H1 (cell line): ENCODE data around the gene PKDREJ. TPM values are rescaled to one million over a fixed set of nuclear protein-coding genes. Genes with fewer than 3 reads are reported as not detected.

ENCODE experiments used
- CTCF ChIA-PET: fragments of 300-600 bp; sonication (Branson Sonifier 250); formaldehyde crosslinking; loops from one replicate; lab custom pipeline; 2021; ENCODE audit not compliant: partially characterized antibody; lab: Charles Lee
- POLR2A ChIA-PET: fragments of 300-600 bp; sonication (Branson Sonifier 250); formaldehyde crosslinking; loops from one replicate; lab custom pipeline; 2021; ENCODE audit warnings: inconsistent platforms; ENCODE audit not compliant: partially characterized antibody; lab: Charles Lee
- DNase-seq, 2 experiments: peaks; one replicate each; pipeline versions ENCODE4 v3.0.0 to v3.0.0-alpha.2; 2010 to 2022; ENCODE audit warnings: low spot score in 2 of 2, low read depth in 1 of 2, mixed read lengths in 1 of 2
- FAIRE-seq: peaks from 2 replicates; lab custom pipeline; 2011; peaks lifted over from hg19 to GRCh38; lab: Jason Lieb, UNC
- H2AFZ ChIP-seq: 2 replicates; pipeline ENCODE4 v1.8.1; 2012; ENCODE audit warnings: low read length, inconsistent platforms
- H2AK5ac ChIP-seq: 2 replicates; pipeline ENCODE4 v1.6.1; 2013; ENCODE audit warnings: low read depth, low read length
- H2BK120ac ChIP-seq: replicated peaks from 2 replicates; pipeline ENCODE3; 2013; ENCODE audit warnings: low read depth, low read length, inconsistent platforms
- H2BK12ac ChIP-seq: 2 replicates; pipeline ENCODE4 v1.6.1; 2013; ENCODE audit warnings: low read depth, low read length
- H2BK15ac ChIP-seq: 2 replicates; pipeline ENCODE4 v1.6.1; 2013; ENCODE audit warnings: low read length
- H2BK20ac ChIP-seq: 2 replicates; pipeline ENCODE4 v1.6.1; 2013; ENCODE audit warnings: low read length
- H2BK5ac ChIP-seq: 2 replicates; pipeline ENCODE4 v1.6.1; 2013; ENCODE audit warnings: low read depth, low read length
- H3K14ac ChIP-seq: 2 replicates; pipeline ENCODE4 v1.6.1; 2013; ENCODE audit warnings: inconsistent platforms; ENCODE audit not compliant: insufficient read length
- H3K18ac ChIP-seq: 2 replicates; pipeline ENCODE4 v1.6.1; 2013; ENCODE audit warnings: low read length; ENCODE audit errors: extremely low read depth
- H3K23ac ChIP-seq: 2 replicates; pipeline ENCODE4 v1.6.1; 2013; ENCODE audit warnings: inconsistent platforms; ENCODE audit not compliant: insufficient read length
- H3K23me2 ChIP-seq: 2 replicates; pipeline ENCODE4 v1.6.1; 2013; ENCODE audit warnings: low read depth, low read length
- H3K27ac ChIP-seq: 2 replicates; pipeline ENCODE4 v1.6.1; 2011; ENCODE audit warnings: low read depth, low read length, inconsistent platforms
- H3K27me3 ChIP-seq, 4 experiments: replicated peaks in 1 of 4; 1 replicate in 1 of 4; 2 replicates in 3 of 4; pipeline versions ENCODE4 v1.6.1 to v1.8.1; 2011 to 2013; ENCODE audit warnings: low read length in 3 of 4, mild to moderate bottlenecking in 3 of 4, inconsistent platforms in 2 of 4, mixed read lengths in 2 of 4, moderate library complexity in 1 of 4; ENCODE audit not compliant: control insufficient read depth in 3 of 4, insufficient read depth in 3 of 4; ENCODE audit errors: extremely low read depth in 1 of 4
- H3K36me3 ChIP-seq, 4 experiments: 2 replicates each; pipeline versions ENCODE4 v1.6.1 to v1.8.1; 2011 to 2013; ENCODE audit warnings: mild to moderate bottlenecking in 4 of 4, low read length in 3 of 4, moderate library complexity in 2 of 4, control low read depth in 1 of 4, inconsistent platforms in 1 of 4; ENCODE audit not compliant: insufficient read depth in 4 of 4, control insufficient read depth in 2 of 4
- H3K4ac ChIP-seq: replicated peaks from 2 replicates; pipeline ENCODE3; 2013; ENCODE audit warnings: low read length, low read depth, mixed read lengths, inconsistent platforms; ENCODE audit not compliant: insufficient read length
- H3K4me1 ChIP-seq, 4 experiments: replicated peaks in 1 of 4; 1 replicate in 1 of 4; 2 replicates in 3 of 4; pipeline versions ENCODE4 v1.6.1 to v1.8.1; 2011 to 2013; ENCODE audit warnings: low read length in 3 of 4, inconsistent platforms in 2 of 4, mixed read lengths in 1 of 4; ENCODE audit not compliant: insufficient read depth in 4 of 4, control insufficient read depth in 3 of 4
- H3K4me2 ChIP-seq, 2 experiments: 2 replicates each; pipeline versions ENCODE4 v1.6.1 to v1.8.1; 2011 to 2013; ENCODE audit warnings: low read depth in 2 of 2, low read length in 2 of 2, control low read depth in 1 of 2, inconsistent platforms in 1 of 2, mild to moderate bottlenecking in 1 of 2; ENCODE audit not compliant: insufficient read depth in 1 of 2
- H3K4me3 ChIP-seq, 4 experiments: fragments of 200-600, 300-600 bp in 1 of 4; sonication (generic), shearing (Covaris generic), sonication (Bioruptor Twin) in 1 of 4; 2 replicates each; pipeline versions ENCODE4 v1.5.1 to v1.8.1; 2011 to 2016; ENCODE audit warnings: low read length in 4 of 4, low read depth in 3 of 4, control low read depth in 2 of 4, inconsistent platforms in 2 of 4, mild to moderate bottlenecking in 2 of 4, mixed read lengths in 1 of 4, moderate library complexity in 1 of 4; ENCODE audit not compliant: insufficient read depth in 2 of 4; ENCODE audit errors: extremely low read depth in 1 of 4
- H3K56ac ChIP-seq: replicated peaks from 2 replicates; pipeline ENCODE3; 2013; ENCODE audit warnings: low read depth, mild to moderate bottlenecking, mixed read lengths, low read length, inconsistent platforms; ENCODE audit not compliant: insufficient read length
- H3K79me1 ChIP-seq: 2 replicates; pipeline ENCODE4 v1.6.1; 2013; ENCODE audit warnings: low read depth, low read length, control low read depth
- H3K79me2 ChIP-seq, 2 experiments: 2 replicates each; pipeline versions ENCODE4 v1.6.1 to v1.8.1; 2012 to 2013; ENCODE audit warnings: low read length in 2 of 2, mild to moderate bottlenecking in 2 of 2, inconsistent platforms in 1 of 2; ENCODE audit not compliant: insufficient read depth in 2 of 2, control insufficient read depth in 1 of 2
- H3K9ac ChIP-seq, 4 experiments: replicated peaks in 1 of 4; 1 replicate in 1 of 4; 2 replicates in 3 of 4; pipeline versions ENCODE4 v1.6.1 to v1.8.1; 2011 to 2013; ENCODE audit warnings: low read depth in 3 of 4, low read length in 3 of 4, control low read depth in 2 of 4, mild to moderate bottlenecking in 2 of 4, moderate library complexity in 2 of 4, inconsistent platforms in 1 of 4; ENCODE audit errors: extremely low read depth in 1 of 4
- H3K9me3 ChIP-seq, 2 experiments: 2 replicates each; pipeline versions ENCODE4 v1.6.1 to v1.8.1; 2012 to 2013; ENCODE audit warnings: mild to moderate bottlenecking in 2 of 2, moderate library complexity in 2 of 2, control low read depth in 1 of 2, inconsistent platforms in 1 of 2, low read depth in 1 of 2, low read length in 1 of 2, mixed read lengths in 1 of 2; ENCODE audit not compliant: insufficient read depth in 2 of 2
- H4K20me1 ChIP-seq, 2 experiments: replicated peaks in 1 of 2; 2 replicates each; pipeline versions ENCODE3 to v1.8.1; 2011 to 2013; ENCODE audit warnings: inconsistent platforms in 2 of 2, low read length in 2 of 2, mild to moderate bottlenecking in 1 of 2; ENCODE audit not compliant: insufficient read depth in 2 of 2, control insufficient read depth in 1 of 2
- H4K5ac ChIP-seq: 2 replicates; pipeline ENCODE4 v1.6.1; 2013; ENCODE audit warnings: low read length, low read depth, mixed read lengths, inconsistent platforms; ENCODE audit not compliant: insufficient read length
- H4K8ac ChIP-seq: 2 replicates; pipeline ENCODE4 v1.8.0; 2013; ENCODE audit warnings: mild to moderate bottlenecking, moderate library complexity, low read length, inconsistent platforms; ENCODE audit not compliant: insufficient read depth; ENCODE audit errors: extremely low read depth
- H4K91ac ChIP-seq: replicated peaks from 2 replicates; pipeline ENCODE3; 2013; ENCODE audit warnings: low read length, mixed read lengths, inconsistent platforms; ENCODE audit not compliant: insufficient read length
- BACH1 ChIP-seq: IDR thresholded peaks from 2 replicates; pipeline ENCODE4 v1.6.1; 2012; ENCODE audit warnings: low read length, improper control_type of control experiment
- BRCA1 ChIP-seq: IDR thresholded peaks from 2 replicates; pipeline ENCODE4 v1.6.1; 2012; ENCODE audit warnings: low read depth, low read length, improper control_type of control experiment
- CTBP2 ChIP-seq: IDR thresholded peaks from 2 replicates; pipeline ENCODE4 v1.7.0; 2011; ENCODE audit warnings: borderline replicate concordance, mild to moderate bottlenecking, moderate library complexity, mixed read lengths, low read length; ENCODE audit not compliant: insufficient read depth, insufficient read length
- POLR2AphosphoS5 ChIP-seq: IDR thresholded peaks from 2 replicates; pipeline ENCODE4 v1.6.1; 2011; ENCODE audit warnings: low read depth, low read length
- SIN3A ChIP-seq, 2 experiments: IDR thresholded peaks in 1 of 2; conservative IDR thresholded peaks in 1 of 2; 2 replicates each; pipeline ENCODE4 v1.6.1; 2011 to 2012; ENCODE audit warnings: low read length in 2 of 2, improper control_type of control experiment in 1 of 2, low read depth in 1 of 2, mild to moderate bottlenecking in 1 of 2
- TAF1 ChIP-seq: IDR thresholded peaks from 2 replicates; pipeline ENCODE4 v1.6.1; 2011; ENCODE audit warnings: mild to moderate bottlenecking, low read depth, low read length
- TBP ChIP-seq: IDR thresholded peaks from 2 replicates; pipeline ENCODE4 v1.6.1; 2011; ENCODE audit warnings: low read depth, low read length, improper control_type of control experiment
- TCF12 ChIP-seq: IDR thresholded peaks from 2 replicates; pipeline ENCODE4 v1.6.1; 2011; ENCODE audit warnings: low read depth, mild to moderate bottlenecking, low read length
- WGBS, 2 experiments: shearing (Covaris generic) in 1 of 2; methylation state at CpG; one replicate each; pipeline versions ENCODE4 v1.1.6 to v1.1.7; 2013 to 2015; ENCODE audit warnings: low lambda C conversion rate in 2 of 2, mixed read lengths in 2 of 2, inconsistent platforms in 1 of 2, low coverage in 1 of 2, missing lambda C conversion rate in 1 of 2; ENCODE audit not compliant: insufficient replicate concordance in 2 of 2, insufficient coverage in 1 of 2, insufficient read length in 1 of 2; ENCODE audit errors: extremely low coverage in 1 of 2, missing lambda C conversion rate in 1 of 2; 5-methylcytosine and 5-hydroxymethylcytosine counted together
- polyA plus RNA-seq, 7 experiments: library from polyadenylated mRNA; depleted of rRNA in 3 of 7; stranded (reverse) in 5 of 7; unstranded in 2 of 7; fragments of >200 nt in 5 of 7; fragments of 200-250 nt in 2 of 7; gene quantifications; 1 replicate in 5 of 7; 2 replicates in 1 of 7; 4 replicates in 1 of 7; pipeline versions ENCODE4 v1.2.1 to v1.2.3, GENCODE V29; 2011 to 2013; ENCODE audit warnings: missing spikeins in 2 of 7, mixed read lengths in 2 of 7
- total RNA-seq: library from RNA; stranded (reverse); fragmentation: NEBNext Ultra II Directional; extraction: Animal tissue kit (Norgen Biotek cat#: 25700); gene quantifications from 2 replicates; pipeline ENCODE4 v1.2.1, GENCODE V29; 2021

PKDREJ gene
- total and polyA plus RNA-seq, 2 of the 8 experiments (the other 6 are each of a cell fraction or from before 2014, with no cell fraction given), result 0.02 to 0.04 TPM

DNA sequence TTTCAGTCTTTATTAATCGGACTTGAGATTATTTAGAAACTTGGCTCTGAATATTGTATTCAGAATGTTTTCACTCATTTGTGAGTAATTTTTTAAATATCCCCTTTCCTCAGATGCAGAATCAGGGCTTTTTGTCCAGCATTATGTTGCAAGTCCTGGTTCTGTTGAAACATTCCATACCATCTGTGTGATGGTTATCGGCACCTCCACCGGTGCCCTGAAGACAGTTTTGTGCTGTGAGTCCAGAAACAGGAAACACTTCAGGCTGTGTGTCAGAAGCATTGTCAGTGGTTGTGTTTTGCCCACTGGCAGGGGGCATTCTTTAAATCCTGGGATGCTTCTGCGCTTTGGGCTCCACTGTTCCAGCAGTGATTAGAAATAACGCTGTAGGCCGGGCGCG is 33.4 kb downstream of the PKDREJ start:
- Histone ChIP-seq H3K36me3 (no peaks in the 10 kb centered on the region), H3K9me3 (no peaks in the 10 kb centered on the region), H2AK5ac (no peak overlapping the region), H2BK120ac (no peak overlapping the region), H4K91ac (no peak overlapping the region), H3K4me2 (no peak overlapping the region), H3K79me1 (no peaks in the 10 kb centered on the region), H3K9ac (no peak overlapping the region)
- ChIA-PET POLR2A (interaction anchor here (0.7 kb wide), 1 partner anchor 609 kb away, joined by 3 read pairs; no protein-coding TSS in a partner anchor), CTCF (interaction anchor here (0.9 kb wide), 1 partner anchor 29 kb away, joined by 3 read pairs; no protein-coding TSS in a partner anchor)
- DNase-seq, result no peak
- FAIRE-seq, result no peak
- no peak for TF ChIP-seq TBP
- TF ChIP-seq TAF1, result no peak
- TF ChIP-seq BRCA1, result no peak
- TF ChIP-seq CTBP2, result no peak
- TF ChIP-seq SIN3A (conservative IDR thresholded peaks at IDR 0.05 in 1 of 2, IDR thresholded peaks at IDR 0.05 in 1 of 2; ENCODE audit: low read depth in 1 of 2, low read length in 2 of 2), result no peak
- no peak for TF ChIP-seq TCF12
- TF ChIP-seq BACH1, result no peak
- TF ChIP-seq POLR2AphosphoS5, result no peak
- TF ChIP-seq, all 59 proteins: peak for 0
- Histone ChIP-seq H4K5ac (no peak overlapping the region), H3K4me1 (no peaks in the 10 kb centered on the region; a peak in 2 of 7 replicates), H2BK12ac (no peak overlapping the region), H2BK5ac (no peak overlapping the region), H3K23me2 (no peaks in the 10 kb centered on the region), H3K4ac (no peak overlapping the region), H2BK20ac (no peak overlapping the region), H3K27ac (no peak overlapping the region), H3K56ac (no peak overlapping the region), H4K8ac (no peak overlapping the region), H3K23ac (no peak overlapping the region), H3K79me2 (no peaks in the 10 kb centered on the region), H3K18ac (no peak overlapping the region), H2BK15ac (no peak overlapping the region), H2AFZ (no peak overlapping the region), H3K14ac (no peak overlapping the region), H3K4me3 (no peak overlapping the region), H4K20me1 (peaks cover 0 to 9% of the 10 kb centered on the region in 2 experiments), H3K27me3 (no peaks in the 10 kb centered on the region)
- WGBS, 2 experiments, result 94% methylated on average over 8 of the region's 8 CpGs; no CpG with 5 or more reads in 1 of the 2 experiments
